Vagina (tissue), 2 donors: ENCODE results near the gene TSC22D1.

Experiments
- POLR2A ChIP-seq, 2 donors: fragments of 450-650 bp; IDR thresholded peaks; one replicate each; pipeline ENCODE4 v1.6.1; 2017; ENCODE audit warnings: antibody characterized with exemption in 2 of 2, mild to moderate bottlenecking in 2 of 2, moderate library complexity in 2 of 2
- POLR2AphosphoS5 ChIP-seq, 2 donors: sonication (generic); formaldehyde crosslinking; IDR thresholded peaks; one replicate each; pipeline ENCODE4 v1.9.0; 2017; ENCODE audit warnings: antibody characterized with exemption in 2 of 2, mild to moderate bottlenecking in 2 of 2, low read depth in 1 of 2; ENCODE audit not compliant: insufficient read depth in 1 of 2
- TF ChIP-seq, protein P1 (sequence below), 3 experiments: fragments of 450-650 bp in 2 of 3; fragments of 200-600 bp in 1 of 3; sonication (generic) in 1 of 3; IDR thresholded peaks; one replicate each; pipeline ENCODE4 v1.5.1; 2017 to 2019; ENCODE audit warnings: antibody characterized with exemption in 3 of 3, mild to moderate bottlenecking in 2 of 3, moderate library complexity in 2 of 3

DNA sequence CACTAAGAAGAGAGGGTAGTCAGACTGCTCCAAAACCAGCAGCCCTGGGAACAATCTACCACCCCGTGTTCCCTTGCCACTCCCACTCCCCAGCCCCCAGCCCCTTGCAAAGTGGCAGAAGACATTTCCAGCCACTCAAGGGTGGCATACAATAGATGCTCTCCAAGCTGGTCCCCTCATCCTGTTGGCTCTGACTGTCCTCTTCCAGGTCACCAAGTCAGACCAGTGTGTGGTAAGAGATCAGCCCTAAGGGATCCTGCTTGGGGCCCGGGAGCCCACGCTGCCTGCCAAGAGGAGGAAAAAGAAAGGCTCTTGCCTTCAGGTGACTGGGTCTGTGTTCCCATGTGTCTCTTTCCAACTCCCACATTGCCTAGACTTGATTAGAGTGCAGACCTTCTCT, 177.5 kb downstream of the TSC22D1 start:
- TF ChIP-seq, protein P1, sequence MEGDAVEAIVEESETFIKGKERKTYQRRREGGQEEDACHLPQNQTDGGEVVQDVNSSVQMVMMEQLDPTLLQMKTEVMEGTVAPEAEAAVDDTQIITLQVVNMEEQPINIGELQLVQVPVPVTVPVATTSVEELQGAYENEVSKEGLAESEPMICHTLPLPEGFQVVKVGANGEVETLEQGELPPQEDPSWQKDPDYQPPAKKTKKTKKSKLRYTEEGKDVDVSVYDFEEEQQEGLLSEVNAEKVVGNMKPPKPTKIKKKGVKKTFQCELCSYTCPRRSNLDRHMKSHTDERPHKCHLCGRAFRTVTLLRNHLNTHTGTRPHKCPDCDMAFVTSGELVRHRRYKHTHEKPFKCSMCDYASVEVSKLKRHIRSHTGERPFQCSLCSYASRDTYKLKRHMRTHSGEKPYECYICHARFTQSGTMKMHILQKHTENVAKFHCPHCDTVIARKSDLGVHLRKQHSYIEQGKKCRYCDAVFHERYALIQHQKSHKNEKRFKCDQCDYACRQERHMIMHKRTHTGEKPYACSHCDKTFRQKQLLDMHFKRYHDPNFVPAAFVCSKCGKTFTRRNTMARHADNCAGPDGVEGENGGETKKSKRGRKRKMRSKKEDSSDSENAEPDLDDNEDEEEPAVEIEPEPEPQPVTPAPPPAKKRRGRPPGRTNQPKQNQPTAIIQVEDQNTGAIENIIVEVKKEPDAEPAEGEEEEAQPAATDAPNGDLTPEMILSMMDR (IDR thresholded peaks at IDR 0.05): no peak
- no peak for TF ChIP-seq POLR2A (IDR thresholded peaks at IDR 0.05)
- no peak for TF ChIP-seq POLR2AphosphoS5 (IDR thresholded peaks at IDR 0.05; ENCODE audit: insufficient read depth in 1 of 2, low read depth in 1 of 2)
